IPS-NIHi11 (cell line): Measurements from ENCODE around the gene ZNF512B.
"Not testable (repeated sequence)": the region's sequence is repeated elsewhere in the genome, so short reads cannot be mapped to it uniquely, and the experiment has no call there.

ENCODE experiments used
- DNase-seq: peaks from one replicate; pipeline ENCODE4 v3.0.0; 2012; ENCODE audit warnings: mixed read lengths, low spot score

ZNF512B gene

GRCh38 chr20:63934271-63935068, 35.3 kb downstream of the ZNF512B start:
- DNase-seq: peak; percentile 81

GRCh38 chr20:63933646-63934045, 36.1 kb downstream of the ZNF512B start:
- DNase-seq: no peak

GRCh38 chr20:63932606-63933160, 37.0 kb downstream of the ZNF512B start:
- no peak for DNase-seq

GRCh38 chr20:63931735-63932134, 38.0 kb downstream of the ZNF512B start:
- no peak for DNase-seq

- DNase-seq: no peak
Measured at GRCh38 chr20:63930971-63931553, 38.7 kb downstream of the ZNF512B start.

- DNase-seq: not testable (repeated sequence)
Measured at GRCh38 chr20:63929473-63929883, 40.3 kb downstream of the ZNF512B start.

GRCh38 chr20:63929071-63929470, 40.7 kb downstream of the ZNF512B start:
- DNase-seq: no peak

- DNase-seq: no peak
Measured at GRCh38 chr20:63926298-63926697, 43.4 kb downstream of the ZNF512B start.

GRCh38 chr20:63924241-63924640, 45.5 kb downstream of the ZNF512B start:
- no peak for DNase-seq

GRCh38 chr20:63923651-63924050, 46.1 kb downstream of the ZNF512B start:
- DNase-seq: no peak

GRCh38 chr20:63920226-63920625, 49.5 kb downstream of the ZNF512B start:
- no peak for DNase-seq

GRCh38 chr20:63919130-63919529, 50.6 kb downstream of the ZNF512B start:
- DNase-seq: no peak

GRCh38 chr20:63917811-63918210, 51.9 kb downstream of the ZNF512B start:
- DNase-seq: no peak

GRCh38 chr20:63916371-63916939, 53.3 kb downstream of the ZNF512B start:
- not testable (repeated sequence) for DNase-seq

GRCh38 chr20:63915471-63915870, 54.3 kb downstream of the ZNF512B start:
- no peak for DNase-seq

GRCh38 chr20:63913768-63914167, 56.0 kb downstream of the ZNF512B start:
- DNase-seq: no peak

- DNase-seq: no peak
Measured at GRCh38 chr20:63911176-63911575, 58.6 kb downstream of the ZNF512B start.

- no peak for DNase-seq
Measured at GRCh38 chr20:63908008-63908682, 61.6 kb downstream of the ZNF512B start.
